Omental fat pad (tissue), 4 donors: ENCODE results near the gene IRF9. TPM values are rescaled to one million over a fixed set of nuclear protein-coding genes. Genes with fewer than 3 reads are reported as not detected.

ENCODE experiments used
- ATAC-seq: fragments of 150-250 bp; one replicate; pipeline ENCODE4 v1.9.1; 2016; ENCODE audit warnings: mild to moderate bottlenecking, moderate library complexity; ENCODE audit not compliant: low FRiP score
- DNase-seq: peaks from one replicate; pipeline ENCODE4 v3.0.0-alpha.2; 2019; ENCODE audit warnings: low spot score
- total RNA-seq, 4 donors: library from RNA; depleted of rRNA; stranded (reverse); fragments of >200 nt; gene quantifications; one replicate each; pipeline ENCODE4 v1.1.0, GENCODE V29; 2016
- TF ChIP-seq, protein P1 (sequence below), 3 donors: fragments of 450-650 bp; IDR thresholded peaks; one replicate each; pipeline ENCODE4 v1.5.1; 2016 to 2017; ENCODE audit warnings: antibody characterized with exemption in 3 of 3, mild to moderate bottlenecking in 3 of 3, moderate library complexity in 2 of 3

The IRF9 gene
- total RNA-seq, 4 donors from 2014 or later: 39.4 to 126 (median 66.3) TPM

DNA sequence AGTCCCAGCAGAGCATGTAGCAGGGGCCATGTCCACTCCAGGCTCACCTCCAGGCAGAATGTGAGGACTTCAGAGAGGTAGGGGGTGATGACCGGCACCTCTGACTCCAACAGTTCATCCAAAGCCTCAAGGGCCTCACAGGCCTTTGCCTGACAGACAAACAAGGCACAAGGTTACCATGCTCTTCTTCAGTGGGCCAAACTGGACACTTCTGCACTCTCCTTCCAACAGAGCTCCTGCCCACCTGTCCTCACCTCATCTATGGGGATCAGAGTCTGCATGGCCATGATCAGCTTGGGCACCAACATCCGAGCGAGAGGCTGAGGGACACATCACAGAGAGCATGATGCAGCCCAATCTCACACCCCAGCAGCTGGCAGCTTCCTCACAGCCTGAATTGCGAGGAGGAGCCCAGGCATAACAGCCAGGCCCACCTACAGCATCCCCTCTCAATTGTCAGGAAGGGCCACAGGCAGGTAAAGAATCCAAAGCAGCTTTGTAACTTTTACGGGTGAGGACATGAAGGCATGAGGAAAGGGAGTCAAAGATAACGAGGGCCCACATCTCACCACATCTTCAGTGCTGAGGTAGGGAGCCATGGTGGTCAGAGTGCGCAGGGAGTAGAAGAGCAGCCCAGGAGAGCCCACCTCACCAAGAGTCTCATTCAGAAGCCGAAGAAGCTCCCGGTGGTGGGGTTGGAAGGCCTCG, 25.9 kb downstream of the IRF9 start:
- DNase-seq: no peak
- TF ChIP-seq, protein P1, sequence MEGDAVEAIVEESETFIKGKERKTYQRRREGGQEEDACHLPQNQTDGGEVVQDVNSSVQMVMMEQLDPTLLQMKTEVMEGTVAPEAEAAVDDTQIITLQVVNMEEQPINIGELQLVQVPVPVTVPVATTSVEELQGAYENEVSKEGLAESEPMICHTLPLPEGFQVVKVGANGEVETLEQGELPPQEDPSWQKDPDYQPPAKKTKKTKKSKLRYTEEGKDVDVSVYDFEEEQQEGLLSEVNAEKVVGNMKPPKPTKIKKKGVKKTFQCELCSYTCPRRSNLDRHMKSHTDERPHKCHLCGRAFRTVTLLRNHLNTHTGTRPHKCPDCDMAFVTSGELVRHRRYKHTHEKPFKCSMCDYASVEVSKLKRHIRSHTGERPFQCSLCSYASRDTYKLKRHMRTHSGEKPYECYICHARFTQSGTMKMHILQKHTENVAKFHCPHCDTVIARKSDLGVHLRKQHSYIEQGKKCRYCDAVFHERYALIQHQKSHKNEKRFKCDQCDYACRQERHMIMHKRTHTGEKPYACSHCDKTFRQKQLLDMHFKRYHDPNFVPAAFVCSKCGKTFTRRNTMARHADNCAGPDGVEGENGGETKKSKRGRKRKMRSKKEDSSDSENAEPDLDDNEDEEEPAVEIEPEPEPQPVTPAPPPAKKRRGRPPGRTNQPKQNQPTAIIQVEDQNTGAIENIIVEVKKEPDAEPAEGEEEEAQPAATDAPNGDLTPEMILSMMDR (IDR thresholded peaks at IDR 0.05): no peak
- ATAC-seq: no peak

DNA sequence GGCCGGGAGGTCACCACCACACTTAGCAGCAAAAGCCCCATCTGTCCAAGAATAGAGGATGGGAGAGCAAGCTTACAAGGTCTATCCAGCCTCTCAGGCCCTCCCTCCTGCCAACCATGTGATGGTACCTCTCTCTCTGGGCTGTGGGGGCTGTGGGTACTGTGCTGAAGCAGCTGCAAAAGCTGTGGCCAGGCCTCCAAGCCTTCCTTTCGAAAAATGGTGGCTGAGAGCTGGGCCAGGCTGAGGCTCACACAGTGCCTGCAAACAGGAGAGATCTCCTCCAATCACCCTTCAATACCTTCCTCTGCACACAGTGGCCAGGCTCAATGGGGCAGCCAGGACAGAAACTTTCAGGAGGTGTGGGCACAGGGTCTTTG, 26.5 kb downstream of the IRF9 start:
- ATAC-seq (no peak), DNase-seq (no peak)
- TF ChIP-seq, protein P1 (IDR thresholded peaks at IDR 0.05): no peak

DNA sequence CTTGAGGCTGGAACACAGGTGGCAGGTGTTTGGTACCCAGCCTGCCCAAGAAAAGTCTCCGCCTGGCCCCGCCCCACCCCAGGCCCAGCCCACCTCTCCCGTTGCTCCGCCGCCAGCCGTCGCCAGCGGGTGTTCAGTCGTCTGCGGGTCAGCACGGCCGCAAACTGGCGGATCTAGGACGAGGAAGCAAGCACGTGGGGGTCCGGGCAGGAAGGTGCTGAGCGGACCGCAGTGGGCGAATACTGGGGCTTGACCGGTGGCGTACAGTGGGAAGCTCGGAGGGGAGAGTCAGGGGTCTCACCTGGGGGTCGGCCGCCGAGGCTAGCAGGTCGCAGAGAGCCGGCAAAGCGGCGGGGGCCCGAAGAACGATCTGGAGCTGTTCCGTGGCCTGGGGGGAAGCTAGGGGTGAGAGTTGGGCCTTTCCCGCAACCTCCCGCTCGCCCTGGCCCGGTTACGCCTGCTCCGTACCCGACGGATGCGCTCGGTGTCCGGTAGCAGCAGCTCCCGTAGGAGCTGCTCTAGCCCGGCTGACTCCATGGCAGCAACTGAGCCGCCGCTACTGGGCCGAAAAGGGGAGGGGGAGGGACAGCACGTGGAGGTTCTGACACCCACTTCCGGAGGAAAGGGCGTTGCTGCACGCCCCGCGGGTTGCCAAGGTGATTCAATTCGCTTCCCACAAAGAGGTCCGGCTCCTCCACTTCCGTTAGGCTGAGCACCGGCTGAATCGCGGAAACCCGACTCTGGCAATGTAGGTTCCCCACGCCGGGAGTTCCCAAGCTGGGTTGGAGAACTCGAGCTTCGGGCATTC, 27.4 kb downstream of the IRF9 start, which contains the start of gene IPO4:
Gene IPO4 (minus strand): TSS at position 566 of the 808 bp plus-strand sequence. CDS start 29 bp downstream, at position 537.
- TF ChIP-seq, protein P1 (IDR thresholded peaks at IDR 0.05): no peak
- peak; percentile 80 for DNase-seq

DNA sequence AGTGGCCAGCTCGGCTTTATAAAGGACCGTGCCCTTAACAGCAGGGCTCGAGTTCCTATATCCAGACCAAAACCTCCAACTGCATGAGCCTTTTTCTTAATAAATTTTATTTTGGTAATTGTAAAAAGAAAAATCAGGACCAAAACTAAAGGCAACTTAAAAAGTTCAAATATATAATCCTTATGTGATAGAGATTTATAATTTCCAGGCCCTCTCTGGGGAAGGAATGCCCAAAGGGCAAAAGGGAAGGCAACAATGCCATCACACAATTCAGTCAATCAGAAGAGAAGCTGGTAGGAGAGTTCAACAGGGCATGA, 28.0 kb downstream of the IRF9 start:
- ATAC-seq (no peak), DNase-seq (no peak)
- TF ChIP-seq, protein P1 (IDR thresholded peaks at IDR 0.05): no peak

More for the DNA sequence above, 27.4 kb downstream of the IRF9 start, which contains the start of gene IPO4:
- peak; percentile 90 for ATAC-seq

DNA sequence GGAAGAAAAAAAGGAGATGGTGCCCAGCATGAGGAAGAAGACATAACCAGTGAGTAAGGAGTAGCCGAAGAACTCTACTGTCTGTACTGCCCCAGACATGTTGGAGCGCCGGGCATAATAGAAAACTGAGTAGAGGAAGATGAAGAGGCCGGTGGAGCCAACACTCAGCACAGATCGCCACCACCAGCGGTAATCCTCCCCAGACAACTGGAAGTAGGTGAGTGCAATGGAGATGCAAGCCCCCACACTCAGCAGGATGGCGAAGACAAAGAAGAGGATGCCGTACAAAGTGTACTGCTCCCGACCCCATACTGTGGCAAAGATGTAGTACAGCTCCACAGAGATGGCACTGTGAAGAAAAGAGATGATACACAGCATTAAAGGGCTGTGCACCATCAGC, 28.4 kb downstream of the IRF9 start:
- DNase-seq (no peak), ATAC-seq (no peak)
- TF ChIP-seq, protein P1 (IDR thresholded peaks at IDR 0.05): no peak

DNA sequence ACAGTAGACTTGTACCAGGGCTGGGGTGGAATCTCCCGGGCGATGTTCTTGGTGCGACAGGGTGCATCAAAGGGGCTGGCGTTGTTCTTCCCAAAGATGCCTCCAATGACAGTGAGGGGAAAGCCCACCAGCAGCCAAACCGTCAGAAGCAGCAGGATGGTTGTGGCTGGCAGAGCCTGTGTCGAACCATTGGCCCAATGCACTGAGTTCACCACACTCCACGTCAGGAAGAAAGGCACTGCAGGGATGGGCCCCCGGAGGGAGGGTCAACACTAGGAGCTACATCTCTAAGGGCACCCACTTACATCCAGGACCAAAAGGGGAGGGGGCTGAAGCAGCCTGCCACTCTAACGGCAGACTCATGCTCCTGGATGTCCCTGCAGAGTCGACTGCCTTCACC, 29.4 kb downstream of the IRF9 start:
- TF ChIP-seq, protein P1 (IDR thresholded peaks at IDR 0.05): no peak
- ATAC-seq: no peak
- DNase-seq: no peak
